HG03354 (cell line): ENCODE results near the gene JUN.

Experiments used
- ATAC-seq: cut with Tn5 transposase; IDR thresholded peaks from one replicate; pipeline ENCODE4 v1.9.1; 2021; ENCODE audit warnings: mild to moderate bottlenecking; ENCODE audit not compliant: unreplicated experiment, poor library complexity, severe bottlenecking

The JUN gene

GRCh38 chr1:58735586-58735985 is 48.3 kb downstream of the JUN start:
- ATAC-seq = no peak

GRCh38 chr1:58734630-58735029 is 49.2 kb downstream of the JUN start:
- no peak for ATAC-seq

- ATAC-seq = no peak
Measured at GRCh38 chr1:58732087-58732775, 51.6 kb downstream of the JUN start.
